NCI-H2196 treated with DMSO at 0.1 percent for 48 hours (cell line): Measurements from ENCODE around the gene DDX5.

ENCODE experiments used
- DNase-seq: peaks from one replicate; lab custom pipeline; 2025; ENCODE audit not compliant: unreplicated experiment; lab: John Stamatoyannopoulos, UW

The DDX5 gene

GRCh38 chr17:64448665-64449512 is 57.2 kb downstream of the DDX5 start, which contains the start of gene MILR1:
Gene MILR1 (plus strand): TSS chr17:64449115. CDS start chr17:64449169, 54 bp downstream.
- DNase-seq, result no peak
